Lower leg skin (tissue), 3 donors: Measurements from ENCODE around the gene SMARCA2.

Experiments
- POLR2A ChIP-seq, 2 donors: fragments of 450-650 bp; IDR thresholded peaks; one replicate each; pipeline ENCODE4 v1.6.1; 2016 to 2017; ENCODE audit warnings: antibody characterized with exemption in 2 of 2, mild to moderate bottlenecking in 1 of 2, moderate library complexity in 1 of 2
- TF ChIP-seq, protein P1 (sequence below), 3 donors: fragments of 450-650 bp; IDR thresholded peaks; one replicate each; pipeline ENCODE4 v1.5.1; 2016; ENCODE audit warnings: antibody characterized with exemption in 3 of 3, mild to moderate bottlenecking in 3 of 3, moderate library complexity in 2 of 3

DNA sequence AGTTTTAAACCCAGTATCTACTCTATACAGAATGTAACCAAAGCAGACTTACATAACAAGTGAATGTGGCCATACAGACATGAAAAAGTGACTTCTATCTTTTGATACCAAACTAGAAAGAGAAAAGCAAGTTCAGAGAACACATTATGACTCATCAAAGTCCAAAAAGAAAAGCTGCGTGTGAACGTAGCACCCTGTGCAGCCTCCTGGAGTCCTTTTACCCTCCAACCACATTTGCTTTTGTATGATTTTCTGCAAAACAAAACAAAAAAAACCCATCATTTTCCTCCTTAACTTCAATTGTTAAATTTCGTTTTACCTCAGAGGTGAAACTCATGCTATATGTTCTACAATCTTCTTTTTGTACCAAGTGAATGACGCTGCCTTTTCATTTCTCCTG, 2.8 kb upstream of the SMARCA2 start:
- TF ChIP-seq, protein P1, sequence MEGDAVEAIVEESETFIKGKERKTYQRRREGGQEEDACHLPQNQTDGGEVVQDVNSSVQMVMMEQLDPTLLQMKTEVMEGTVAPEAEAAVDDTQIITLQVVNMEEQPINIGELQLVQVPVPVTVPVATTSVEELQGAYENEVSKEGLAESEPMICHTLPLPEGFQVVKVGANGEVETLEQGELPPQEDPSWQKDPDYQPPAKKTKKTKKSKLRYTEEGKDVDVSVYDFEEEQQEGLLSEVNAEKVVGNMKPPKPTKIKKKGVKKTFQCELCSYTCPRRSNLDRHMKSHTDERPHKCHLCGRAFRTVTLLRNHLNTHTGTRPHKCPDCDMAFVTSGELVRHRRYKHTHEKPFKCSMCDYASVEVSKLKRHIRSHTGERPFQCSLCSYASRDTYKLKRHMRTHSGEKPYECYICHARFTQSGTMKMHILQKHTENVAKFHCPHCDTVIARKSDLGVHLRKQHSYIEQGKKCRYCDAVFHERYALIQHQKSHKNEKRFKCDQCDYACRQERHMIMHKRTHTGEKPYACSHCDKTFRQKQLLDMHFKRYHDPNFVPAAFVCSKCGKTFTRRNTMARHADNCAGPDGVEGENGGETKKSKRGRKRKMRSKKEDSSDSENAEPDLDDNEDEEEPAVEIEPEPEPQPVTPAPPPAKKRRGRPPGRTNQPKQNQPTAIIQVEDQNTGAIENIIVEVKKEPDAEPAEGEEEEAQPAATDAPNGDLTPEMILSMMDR (IDR thresholded peaks at IDR 0.05): no peak
- no peak for TF ChIP-seq POLR2A (IDR thresholded peaks at IDR 0.05)
